Liver (tissue), 9 donors: ENCODE results near the gene PLPP6. TPM values are rescaled to one million over a fixed set of nuclear protein-coding genes. Genes with fewer than 3 reads are reported as not detected.

Experiments
- DNase-seq: peaks from one replicate; pipeline ENCODE4 v3.0.0-alpha.2; 2017; ENCODE audit warnings: low spot score
- H3K27ac ChIP-seq, 2 donors: one replicate each; pipeline ENCODE4 v1.7.0; 2013; ENCODE audit warnings: inconsistent platforms in 2 of 2, low read length in 2 of 2, control low read depth in 1 of 2, low read depth in 1 of 2, mild to moderate bottlenecking in 1 of 2
- H3K27me3 ChIP-seq, 4 donors: one replicate each; pipeline versions ENCODE4 v1.6.1 to v1.7.0; 2013; ENCODE audit warnings: low read length in 3 of 4, inconsistent platforms in 1 of 4, mild to moderate bottlenecking in 1 of 4, moderate library complexity in 1 of 4; ENCODE audit not compliant: control insufficient read depth in 4 of 4, insufficient read depth in 4 of 4
- H3K36me3 ChIP-seq, 4 donors: one replicate each; pipeline versions ENCODE4 v1.6.1 to v1.7.0; 2013; ENCODE audit warnings: low read length in 3 of 4, mild to moderate bottlenecking in 3 of 4, low read depth in 1 of 4, moderate library complexity in 1 of 4; ENCODE audit not compliant: control insufficient read depth in 4 of 4, insufficient read depth in 3 of 4
- H3K4me1 ChIP-seq, 4 donors: one replicate each; pipeline versions ENCODE4 v1.6.1 to v1.7.0; 2013; ENCODE audit warnings: low read length in 3 of 4, mild to moderate bottlenecking in 3 of 4, moderate library complexity in 1 of 4; ENCODE audit not compliant: control insufficient read depth in 4 of 4, insufficient read depth in 4 of 4
- H3K4me3 ChIP-seq, 3 donors: one replicate each; pipeline versions ENCODE4 v1.6.1 to v1.7.0; 2013; ENCODE audit warnings: low read length in 3 of 3, control low read depth in 1 of 3, low read depth in 1 of 3, mild to moderate bottlenecking in 1 of 3
- H3K9ac ChIP-seq, 2 donors: one replicate each; pipeline ENCODE4 v1.7.0; 2013; ENCODE audit warnings: low read length in 2 of 2, mild to moderate bottlenecking in 2 of 2, moderate library complexity in 2 of 2, control low read depth in 1 of 2, low read depth in 1 of 2
- H3K9me3 ChIP-seq, 4 donors: one replicate each; pipeline versions ENCODE4 v1.6.1 to v1.7.0; 2013; ENCODE audit warnings: low read length in 3 of 4; ENCODE audit not compliant: control insufficient read depth in 4 of 4
- EGR1 ChIP-seq, 2 donors: IDR thresholded peaks; 2 replicates each; pipeline ENCODE4 v1.6.1; 2016 to 2018; ENCODE audit warnings: antibody characterized with exemption in 2 of 2, low read depth in 2 of 2
- FOXA2 ChIP-seq: IDR thresholded peaks from 2 replicates; pipeline ENCODE4 v1.6.1; 2016; ENCODE audit warnings: antibody characterized with exemption
- GABPA ChIP-seq, 2 donors: IDR thresholded peaks in 1 of 2; conservative IDR thresholded peaks in 1 of 2; 2 replicates each; pipeline ENCODE4 v1.6.1; 2016; ENCODE audit warnings: antibody characterized with exemption in 2 of 2, mild to moderate bottlenecking in 1 of 2, moderate library complexity in 1 of 2
- MAX ChIP-seq: IDR thresholded peaks from 2 replicates; pipeline ENCODE4 v1.6.1; 2016; ENCODE audit warnings: antibody characterized with exemption
- NR2F2 ChIP-seq: IDR thresholded peaks from 2 replicates; pipeline ENCODE4 v1.6.1; 2016; ENCODE audit warnings: antibody characterized with exemption
- RAD21 ChIP-seq, 2 donors: IDR thresholded peaks; 2 replicates each; pipeline ENCODE4 v1.6.1; 2016; ENCODE audit warnings: antibody characterized with exemption in 2 of 2, mild to moderate bottlenecking in 2 of 2
- REST ChIP-seq: IDR thresholded peaks from 2 replicates; pipeline ENCODE4 v1.6.1; 2016; ENCODE audit warnings: antibody characterized with exemption, mild to moderate bottlenecking
- SP1 ChIP-seq: IDR thresholded peaks from 2 replicates; pipeline ENCODE4 v1.6.1; 2018; ENCODE audit warnings: antibody characterized with exemption, mild to moderate bottlenecking
- TAF1 ChIP-seq: conservative IDR thresholded peaks from 2 replicates; pipeline ENCODE4 v1.6.1; 2016; ENCODE audit warnings: antibody characterized with exemption, mild to moderate bottlenecking
- YY1 ChIP-seq: IDR thresholded peaks from 2 replicates; pipeline ENCODE4 v1.6.1; 2016; ENCODE audit warnings: antibody characterized with exemption, mild to moderate bottlenecking
- WGBS: extraction: QIAGEN DNeasy Blood & Tissue Kit; methylation state at CpG from one replicate; pipeline ENCODE4 v1.1.7; 2013; 5-methylcytosine and 5-hydroxymethylcytosine counted together
- polyA plus RNA-seq, 2 donors: library from polyadenylated mRNA; stranded (reverse) in 1 of 2; unstranded in 1 of 2; fragments of 200-250 nt in 1 of 2; fragments of >200 nt in 1 of 2; fragmentation: Nextera tagmentation in 1 of 2; extraction: Ambion mirVana in 1 of 2; gene quantifications; one replicate each; pipeline versions ENCODE4 v1.2.1 to v1.2.3, GENCODE V29; 2013 to 2015
- total RNA-seq, 2 donors: library from RNA; depleted of rRNA; stranded (reverse); fragments of >200 nt; gene quantifications; one replicate each; pipeline ENCODE4 v1.2.3, GENCODE V29; 2014
- donor health status: healthy.
- donor health status: healthy.
- donor health status: healthy.
- donor health status: healthy.
- donor health status: healthy.

PLPP6 gene
- total and polyA plus RNA-seq, 4 donors, result 9.5 to 11.8 (median 11.1) TPM

GRCh38 chr9:4706021-4706420 is 43.9 kb downstream of the PLPP6 start:
- TF ChIP-seq TAF1 (no peak), GABPA (IDR thresholded peaks at IDR 0.05 in 1 of 2, conservative IDR thresholded peaks at IDR 0.05 in 1 of 2) (no peak), FOXA2 (no peak), YY1 (no peak), REST (no peak), EGR1 (IDR thresholded peaks at IDR 0.05; ENCODE audit: low read depth in 2 of 2) (no peak), SP1 (no peak), MAX (no peak), RAD21 (IDR thresholded peaks at IDR 0.05) (no peak)
- no peak overlapping the region for H3K4me3 ChIP-seq
- peaks cover 0 to 47% (median 41%) of the 10 kb centered on the region in 4 donors for H3K36me3 ChIP-seq
- H3K4me1 ChIP-seq, result no peaks in the 10 kb centered on the region
- H3K27me3 ChIP-seq, result no peaks in the 10 kb centered on the region
- DNase-seq, result no peak
- H3K27ac ChIP-seq, result no peak overlapping the region
- no peaks in the 10 kb centered on the region for H3K9me3 ChIP-seq
- H3K9ac ChIP-seq, result no peak overlapping the region
- 45% methylated on average over 2 of the region's 2 CpGs for WGBS

DNA sequence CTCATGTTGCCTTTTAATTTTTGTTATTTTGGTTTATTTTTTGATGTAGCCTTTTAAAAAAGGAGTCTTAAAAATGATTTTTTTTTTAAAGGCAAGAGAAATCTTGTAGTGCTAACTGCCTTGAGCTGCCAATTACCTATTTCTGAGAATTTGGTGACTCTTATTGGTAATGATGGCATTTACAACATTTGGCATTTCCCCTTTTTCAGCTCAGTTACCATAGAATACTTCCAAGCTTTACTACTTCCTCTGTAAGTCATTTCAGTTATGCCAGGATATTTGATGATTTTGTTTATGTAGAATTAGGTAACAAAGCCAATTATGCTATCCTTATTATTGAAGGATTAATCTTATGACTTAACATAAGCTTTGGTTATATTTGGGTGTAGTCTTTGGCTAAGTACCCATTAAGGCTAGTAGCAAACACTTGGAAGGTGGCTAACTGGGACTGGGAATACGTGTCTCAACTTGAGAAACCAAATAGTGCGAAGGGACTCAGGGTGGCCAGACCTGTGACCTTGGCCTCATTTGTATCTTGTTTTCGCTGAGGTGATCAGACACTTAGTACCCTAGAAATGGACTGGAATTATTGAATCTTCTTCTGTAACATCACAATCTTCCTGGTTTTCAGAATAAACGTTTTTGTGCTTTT is 45.0 kb downstream of the PLPP6 start:
- DNase-seq, result no peak
- Histone ChIP-seq H3K4me1 (no peaks in the 10 kb centered on the region), H3K36me3 (peaks cover 0 to 52% (median 41%) of the 10 kb centered on the region in 4 donors), H3K27ac (no peak overlapping the region), H3K9ac (no peak overlapping the region), H3K9me3 (no peaks in the 10 kb centered on the region), H3K27me3 (no peaks in the 10 kb centered on the region), H3K4me3 (no peak overlapping the region)
- no peak for TF ChIP-seq GABPA (IDR thresholded peaks at IDR 0.05 in 1 of 2, conservative IDR thresholded peaks at IDR 0.05 in 1 of 2)
- TF ChIP-seq REST, result no peak
- no peak for TF ChIP-seq FOXA2
- TF ChIP-seq NR2F2, result no peak
- WGBS, result 55% methylated on average over 4 of the region's 4 CpGs
